Heart left ventricle (tissue), 16 donors: ENCODE measurements around the gene FBXO39. TPM values are rescaled to one million over a fixed set of nuclear protein-coding genes. Genes with fewer than 3 reads are reported as not detected.
"Not testable (repeated sequence)": the region's sequence is repeated elsewhere in the genome, so short reads cannot be mapped to it uniquely, and the experiment has no call there.

Source experiments
- ATAC-seq, 4 donors: fragments of 200-7000 bp; cut with Tn5 transposase; one replicate each; pipeline ENCODE4 v1.9.1; 2020 to 2022; ENCODE audit warnings: moderate library complexity in 4 of 4, mild to moderate bottlenecking in 3 of 4, moderate number of reproducible peaks in 1 of 4
- DNase-seq, 5 donors: peaks; one replicate each; pipeline ENCODE4 v3.0.0-alpha.2; 2020
- H3K27ac ChIP-seq, 12 donors: fragments of 200-600 bp; sonication (generic) in 4 of 12; one replicate each; pipeline versions ENCODE4 v1.5.0 to v1.8.0; 2016 to 2022; ENCODE audit warnings: mild to moderate bottlenecking in 2 of 12
- H3K27me3 ChIP-seq, 9 donors: fragments of 200-600 bp; sonication (generic) in 2 of 9; one replicate each; pipeline versions ENCODE4 v1.5.1 to v1.8.0; 2016 to 2022; ENCODE audit warnings: mild to moderate bottlenecking in 3 of 9
- H3K36me3 ChIP-seq, 9 donors: fragments of 200-600 bp; sonication (generic) in 2 of 9; one replicate each; pipeline versions ENCODE4 v1.5.0 to v1.8.0; 2018 to 2022; ENCODE audit warnings: mild to moderate bottlenecking in 2 of 9
- H3K4me1 ChIP-seq, 12 donors: fragments of 200-600 bp; sonication (generic) in 4 of 12; one replicate each; pipeline versions ENCODE4 v1.5.0 to v1.8.0; 2016 to 2022; ENCODE audit warnings: mild to moderate bottlenecking in 3 of 12
- H3K4me3 ChIP-seq, 12 donors: fragments of 200-600 bp; sonication (generic) in 4 of 12; one replicate each; pipeline versions ENCODE4 v1.5.0 to v1.8.0; 2017 to 2022; ENCODE audit warnings: mild to moderate bottlenecking in 9 of 12, moderate library complexity in 4 of 12
- H3K9me3 ChIP-seq, 12 donors: fragments of 200-600 bp; sonication (generic) in 4 of 12; one replicate each; pipeline versions ENCODE4 v1.5.0 to v1.8.0; 2016 to 2022; ENCODE audit warnings: mild to moderate bottlenecking in 1 of 12
- POLR2A ChIP-seq, 2 donors: fragments of 450-650 bp; IDR thresholded peaks; one replicate each; pipeline ENCODE4 v1.6.1; 2017; ENCODE audit warnings: antibody characterized with exemption in 2 of 2, mild to moderate bottlenecking in 2 of 2, moderate library complexity in 2 of 2
- WGBS, 4 donors: extraction: QIAGEN DNeasy Blood & Tissue Kit in 2 of 4; methylation state at CpG; one replicate each; pipeline versions ENCODE4 v1.1.5 to v1.1.7; 2013 to 2018; 5-methylcytosine and 5-hydroxymethylcytosine counted together
- intact Hi-C, 10 donors: fragments of 100-400 bp; cut with DNase I; formaldehyde crosslinking; loops; one replicate each; pipeline versions ENCODE4 v1.11.1 to v1.14.2; 2022
- polyA plus RNA-seq, 2 donors: library from polyadenylated mRNA; stranded (reverse); fragments of 200-250 nt; gene quantifications; one replicate each; pipeline ENCODE4 v1.2.3, GENCODE V29; 2013
- total RNA-seq, 9 donors: library from RNA; depleted of rRNA in 2 of 9; stranded (reverse); fragments of >200 nt in 2 of 9; fragmentation: NEBNext Ultra II Directional in 3 of 9; extraction: Animal tissue kit (Norgen Biotek cat#: 25700) in 3 of 9; gene quantifications; one replicate each; pipeline versions ENCODE4 v1.1.0 to v1.2.4, GENCODE V29; 2016 to 2023
- TF ChIP-seq, protein P1 (sequence below), 12 donors: fragments of 200-600 bp; sonication (generic) in 4 of 12; IDR thresholded peaks; one replicate each; pipeline versions ENCODE4 v1.5.0 to v1.8.0; 2018 to 2022; ENCODE audit warnings: antibody characterized with exemption in 12 of 12, mild to moderate bottlenecking in 5 of 12
- donor health status: ischemic (EF 13 %, LVEDD 7.1; RV severe dilation, severe dysfunction).
- donor health status: healthy with polysubstance abuse.
- donor health status: DM: no; HTN: yes; CAD: no.
- donor health status: DM: no; HTN: no; CAD: no.
- donor health status: ischemic (EF 25% LVEDD 6.9; RV normal size, moderate dysfunction).
- donor health status: ischemic (EF 25% LVEDD 5.7; RV mildly dilated, moderate dysfunction).
- donor health status: healthy.
- donor health status: DM: yes; HTN: yes; CAD: no.
- donor health status: ischemic (EF 35%, LVEDD 5.7; RV mildly dilated, moderate dysfunction).
- donor health status: nonischemic (EF 11% LVEDD 7.7; RV severe dilation, severe dysfunction).
- donor health status: DM: yes; HTN: yes; CAD: no.
- donor health status: PGD.
- donor health status: ischemic (EF 29% LVEDD 5.4; RV normal size, mild dysfunction).
- donor health status: nonischemic (EF 23%, LVEDD 6.1; RV moderate dilation, normal function).

FBXO39 gene
- total and polyA plus RNA-seq, 11 donors = 0.14 to 0.20 (median 0.19) TPM; not detected in 7

DNA sequence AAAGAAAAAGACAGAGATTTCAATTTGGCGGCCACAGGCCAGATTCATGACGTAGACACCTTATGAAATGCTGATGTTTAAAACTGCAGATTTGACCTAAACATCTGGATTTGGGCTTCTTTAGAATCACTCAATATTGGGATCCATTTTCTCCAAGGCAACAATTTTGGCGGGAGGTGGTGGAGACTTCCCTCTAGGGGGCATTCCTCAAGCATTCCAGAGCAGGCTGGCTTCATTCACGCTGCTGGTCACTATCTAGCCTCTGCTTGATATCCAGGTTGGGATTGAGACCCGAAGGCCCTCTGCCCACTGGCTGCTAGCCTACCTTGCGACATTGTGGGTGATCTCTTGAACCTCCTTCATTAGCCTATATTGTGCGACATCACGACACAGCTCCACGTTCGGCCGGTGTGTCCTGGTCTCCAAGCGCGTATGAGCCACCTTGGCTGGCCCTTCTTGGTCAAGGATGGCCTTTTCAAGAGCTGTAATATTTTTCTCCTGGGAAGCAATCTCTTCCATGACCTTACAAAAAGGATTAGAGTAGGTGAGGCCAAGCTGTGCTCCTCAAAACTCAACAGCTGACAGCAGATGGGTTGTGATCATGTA lies 24.5 kb downstream of the FBXO39 start:
- Histone ChIP-seq H3K4me3 (no peak overlapping the region), H3K4me1 (no peaks in the 10 kb centered on the region), H3K9me3 (no peaks in the 10 kb centered on the region), H3K27me3 (peaks cover 0 to 8% (median 0%) of the 10 kb centered on the region in 9 donors), H3K27ac (no peak overlapping the region), H3K36me3 (no peaks in the 10 kb centered on the region)
- no peak for ATAC-seq
- WGBS, 4 donors = 80 to 86% (median 81%) methylated on average over 12 to 13 of the region's 13 CpGs
- intact Hi-C loops = no loop called here
- TF ChIP-seq, protein P1, sequence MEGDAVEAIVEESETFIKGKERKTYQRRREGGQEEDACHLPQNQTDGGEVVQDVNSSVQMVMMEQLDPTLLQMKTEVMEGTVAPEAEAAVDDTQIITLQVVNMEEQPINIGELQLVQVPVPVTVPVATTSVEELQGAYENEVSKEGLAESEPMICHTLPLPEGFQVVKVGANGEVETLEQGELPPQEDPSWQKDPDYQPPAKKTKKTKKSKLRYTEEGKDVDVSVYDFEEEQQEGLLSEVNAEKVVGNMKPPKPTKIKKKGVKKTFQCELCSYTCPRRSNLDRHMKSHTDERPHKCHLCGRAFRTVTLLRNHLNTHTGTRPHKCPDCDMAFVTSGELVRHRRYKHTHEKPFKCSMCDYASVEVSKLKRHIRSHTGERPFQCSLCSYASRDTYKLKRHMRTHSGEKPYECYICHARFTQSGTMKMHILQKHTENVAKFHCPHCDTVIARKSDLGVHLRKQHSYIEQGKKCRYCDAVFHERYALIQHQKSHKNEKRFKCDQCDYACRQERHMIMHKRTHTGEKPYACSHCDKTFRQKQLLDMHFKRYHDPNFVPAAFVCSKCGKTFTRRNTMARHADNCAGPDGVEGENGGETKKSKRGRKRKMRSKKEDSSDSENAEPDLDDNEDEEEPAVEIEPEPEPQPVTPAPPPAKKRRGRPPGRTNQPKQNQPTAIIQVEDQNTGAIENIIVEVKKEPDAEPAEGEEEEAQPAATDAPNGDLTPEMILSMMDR (IDR thresholded peaks at IDR 0.05) = peak in 2 of 12 donors; percentile 44 to 45
- no peak for TF ChIP-seq POLR2A (IDR thresholded peaks at IDR 0.05)
- DNase-seq = no peak

DNA sequence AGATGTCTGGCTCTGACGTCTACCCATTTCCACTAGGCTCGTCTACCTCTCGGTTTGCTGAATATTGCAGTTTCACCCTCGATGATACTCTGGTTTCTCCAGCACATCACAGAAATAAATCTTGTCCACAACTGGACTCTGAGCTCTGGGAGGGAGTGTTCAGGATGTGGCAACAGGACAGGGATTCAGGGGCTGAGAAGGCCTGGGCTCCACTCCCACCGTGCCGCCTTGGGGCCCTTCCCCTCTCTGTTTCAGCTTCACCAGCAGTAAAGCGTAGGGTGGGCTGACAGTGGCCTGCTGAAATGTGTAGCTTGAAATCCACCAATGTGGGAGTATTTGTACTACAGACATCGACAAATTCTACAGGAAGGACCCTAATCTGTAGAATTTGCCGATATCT lies 35.5 kb downstream of the FBXO39 start:
- Histone ChIP-seq H3K27me3 (peaks cover 0 to 7% (median 0%) of the 10 kb centered on the region in 9 donors), H3K36me3 (no peaks in the 10 kb centered on the region), H3K27ac (no peak overlapping the region), H3K9me3 (peaks cover 0 to 6% (median 0%) of the 10 kb centered on the region in 12 donors), H3K4me3 (no peak overlapping the region), H3K4me1 (no peaks in the 10 kb centered on the region)
- DNase-seq (no peak), ATAC-seq (no peak)
- no peak for TF ChIP-seq POLR2A (IDR thresholded peaks at IDR 0.05)
- TF ChIP-seq, protein P1 (IDR thresholded peaks at IDR 0.05) = no peak
- 75 to 86% (median 79%) methylated on average over 9 of the region's 9 CpGs for WGBS, 4 donors
- intact Hi-C loops = no loop called here

DNA sequence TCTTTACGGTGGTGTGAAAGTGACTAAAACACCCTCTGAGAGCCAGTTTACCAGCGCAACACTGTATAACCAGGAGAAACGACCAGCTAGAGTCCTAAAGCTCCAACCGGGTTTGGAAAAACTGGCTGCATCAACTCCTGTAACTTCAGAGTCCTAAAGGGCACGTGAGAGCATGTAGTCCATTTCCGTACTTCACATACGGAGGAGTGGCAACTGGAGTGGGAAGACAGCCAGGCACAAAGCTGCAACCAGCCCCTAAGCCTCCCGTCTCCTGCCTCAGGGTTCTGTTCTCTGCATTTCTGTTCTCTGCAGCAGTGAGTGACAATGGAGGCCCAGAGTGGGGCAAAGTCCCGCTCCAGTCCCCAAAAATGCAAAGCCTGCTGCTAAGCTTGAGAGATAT lies 36.3 kb downstream of the FBXO39 start:
- whole genome bisulfite sequencing, 4 donors = 59 to 62% (median 61%) methylated on average over 9 of the region's 9 CpGs

GRCh38 chr17:6815775-6816174 lies 39.8 kb downstream of the FBXO39 start:
- ATAC-seq (no peak), DNase-seq (no peak)
- Histone ChIP-seq H3K36me3 (no peaks in the 10 kb centered on the region), H3K9me3 (peaks cover 0 to 13% (median 0%) of the 10 kb centered on the region in 12 donors), H3K27me3 (peaks cover 0 to 12% (median 0%) of the 10 kb centered on the region in 9 donors), H3K27ac (no peak overlapping the region), H3K4me3 (no peak overlapping the region), H3K4me1 (no peaks in the 10 kb centered on the region)
- no peak for TF ChIP-seq POLR2A (IDR thresholded peaks at IDR 0.05)
- TF ChIP-seq, protein P1 (IDR thresholded peaks at IDR 0.05) = no peak
- intact Hi-C loops = no loop called here
- WGBS, 4 donors = 75 to 85% (median 83%) methylated on average over 9 to 10 of the region's 10 CpGs

More for the DNA sequence above, 36.3 kb downstream of the FBXO39 start:
- peaks cover 0 to 6% (median 0%) of the 10 kb centered on the region in 12 donors for H3K9me3 ChIP-seq
- H3K27me3 ChIP-seq = peaks cover 0 to 7% (median 0%) of the 10 kb centered on the region in 9 donors
- TF ChIP-seq, protein P1 (IDR thresholded peaks at IDR 0.05) = no peak
- TF ChIP-seq POLR2A (IDR thresholded peaks at IDR 0.05) = no peak
- H3K4me3 ChIP-seq = no peak overlapping the region
- H3K4me1 ChIP-seq = no peaks in the 10 kb centered on the region
- ATAC-seq (no peak), DNase-seq (no peak)
- H3K27ac ChIP-seq = no peak overlapping the region
- no peaks in the 10 kb centered on the region for H3K36me3 ChIP-seq
- intact Hi-C loops = no loop called here

- ATAC-seq, intact Hi-C loops, H3K4me1 ChIP-seq, DNase-seq, H3K36me3 ChIP-seq, H3K27ac ChIP-seq, H3K4me3 ChIP-seq: not testable (repeated sequence)
- Histone ChIP-seq H3K9me3 (peaks cover 0 to 14% (median 0%) of the 10 kb centered on the region in 12 donors), H3K27me3 (peaks cover 0 to 12% (median 0%) of the 10 kb centered on the region in 9 donors)
- 80 to 88% (median 83%) methylated on average over 3 of the region's 3 CpGs for WGBS, 4 donors
Observed at GRCh38 chr17:6816368-6816767, 40.4 kb downstream of the FBXO39 start.
